H9 (cell line): ENCODE results near the gene SLC12A9. TPM values are rescaled to one million over a fixed set of nuclear protein-coding genes. Genes with fewer than 3 reads are reported as not detected.
A peak's percentile ranks its signal among the peaks of the same experiment; 100 is the strongest.

ENCODE experiments used
- DNase-seq: peaks from one replicate; pipeline ENCODE4 v3.0.0-alpha.2; 2017
- H2AFZ ChIP-seq: one replicate; pipeline ENCODE4 v1.6.1; 2013; ENCODE audit warnings: mild to moderate bottlenecking, low read length, control low read depth, moderate library complexity
- H2AK5ac ChIP-seq: 2 replicates; pipeline ENCODE4 v1.6.1; 2013; ENCODE audit warnings: low read length, control low read depth, mixed read lengths; ENCODE audit not compliant: insufficient read length
- H2BK120ac ChIP-seq: one replicate; pipeline ENCODE4 v1.6.1; 2013; ENCODE audit warnings: low read depth, mild to moderate bottlenecking, low read length, control low read depth, inconsistent platforms; ENCODE audit not compliant: poor library complexity, severe bottlenecking
- H2BK12ac ChIP-seq: 2 replicates; pipeline ENCODE4 v1.6.1; 2013; ENCODE audit warnings: low read length, control low read depth, mixed read lengths, low read depth; ENCODE audit not compliant: insufficient read length
- H2BK15ac ChIP-seq: 2 replicates; pipeline ENCODE4 v1.6.1; 2013; ENCODE audit warnings: low read depth, low read length, control low read depth
- H2BK20ac ChIP-seq: one replicate; pipeline ENCODE4 v1.6.1; 2013; ENCODE audit warnings: low read depth, mild to moderate bottlenecking, low read length, control low read depth, inconsistent platforms; ENCODE audit not compliant: poor library complexity, severe bottlenecking
- H2BK5ac ChIP-seq: 2 replicates; pipeline ENCODE4 v1.6.1; 2013; ENCODE audit warnings: low read length, control low read depth, mixed read lengths; ENCODE audit not compliant: insufficient read length
- H3K14ac ChIP-seq: 2 replicates; pipeline ENCODE4 v1.6.1; 2013; ENCODE audit warnings: low read length, control low read depth; ENCODE audit not compliant: insufficient read depth
- H3K18ac ChIP-seq: 2 replicates; pipeline ENCODE4 v1.6.1; 2013; ENCODE audit warnings: low read depth, mild to moderate bottlenecking, mixed read lengths, low read length, control low read depth; ENCODE audit not compliant: insufficient read length
- H3K23ac ChIP-seq: 2 replicates; pipeline ENCODE4 v1.6.1; 2013; ENCODE audit warnings: low read length, control low read depth, mixed read lengths, low read depth; ENCODE audit not compliant: insufficient read length
- H3K23me2 ChIP-seq: 2 replicates; pipeline ENCODE4 v1.6.1; 2013; ENCODE audit warnings: low read depth, mild to moderate bottlenecking, mixed read lengths, low read length, control low read depth; ENCODE audit not compliant: insufficient read length, poor library complexity, severe bottlenecking
- H3K27ac ChIP-seq: 2 replicates; pipeline ENCODE4 v1.5.1; 2013; ENCODE audit warnings: low read length, control low read depth, mixed read lengths, low read depth; ENCODE audit not compliant: insufficient read length
- H3K27me3 ChIP-seq: 2 replicates; pipeline ENCODE4 v1.6.1; 2013; ENCODE audit warnings: low read length, control low read depth, inconsistent platforms; ENCODE audit not compliant: insufficient read depth
- H3K4ac ChIP-seq: 2 replicates; pipeline ENCODE4 v1.6.1; 2013; ENCODE audit warnings: low read depth, mild to moderate bottlenecking, control low read depth, inconsistent platforms, low read length, moderate library complexity
- H3K4me1 ChIP-seq: 2 replicates; pipeline ENCODE4 v1.6.1; 2013; ENCODE audit warnings: low read length, control low read depth, inconsistent platforms; ENCODE audit not compliant: insufficient read depth
- H3K4me2 ChIP-seq: 2 replicates; pipeline ENCODE4 v1.6.1; 2013; ENCODE audit warnings: low read length, control low read depth, mixed read lengths; ENCODE audit not compliant: insufficient read length, insufficient read depth
- H3K56ac ChIP-seq: 2 replicates; pipeline ENCODE4 v1.6.1; 2013; ENCODE audit warnings: low read depth, mild to moderate bottlenecking, mixed read lengths, low read length, control low read depth; ENCODE audit not compliant: insufficient read length
- H3K79me1 ChIP-seq: 2 replicates; pipeline ENCODE4 v1.6.1; 2013; ENCODE audit warnings: low read depth, mild to moderate bottlenecking, moderate library complexity, low read length, control low read depth, inconsistent platforms; ENCODE audit not compliant: insufficient read depth, poor library complexity, severe bottlenecking
- H3K79me2 ChIP-seq: 2 replicates; pipeline ENCODE4 v1.6.1; 2013; ENCODE audit warnings: low read length, control low read depth, inconsistent platforms; ENCODE audit not compliant: insufficient read depth
- H3K9ac ChIP-seq: 2 replicates; pipeline ENCODE4 v1.6.1; 2013; ENCODE audit warnings: low read length, control low read depth, mixed read lengths; ENCODE audit not compliant: insufficient read length; ENCODE audit errors: extremely low read depth
- H3K9me3 ChIP-seq: one replicate; pipeline ENCODE4 v1.6.1; 2013; ENCODE audit warnings: low read depth, low read length, inconsistent platforms; ENCODE audit not compliant: control insufficient read depth
- H3T11ph ChIP-seq: one replicate; pipeline ENCODE4 v1.6.1; 2013; ENCODE audit warnings: mild to moderate bottlenecking, low read length, control low read depth, inconsistent platforms
- H4K20me1 ChIP-seq: one replicate; pipeline ENCODE4 v1.6.1; 2013; ENCODE audit not compliant: control insufficient read depth, insufficient read length, insufficient read depth
- H4K5ac ChIP-seq: 2 replicates; pipeline ENCODE4 v1.6.1; 2013; ENCODE audit warnings: low read depth, mild to moderate bottlenecking, mixed read lengths, low read length, control low read depth; ENCODE audit not compliant: insufficient read length
- H4K8ac ChIP-seq: replicated peaks from 2 replicates; pipeline ENCODE4 v1.6.1; 2013; ENCODE audit warnings: low read length, control low read depth, mixed read lengths, low read depth; ENCODE audit not compliant: insufficient read length
- H4K91ac ChIP-seq: 2 replicates; pipeline ENCODE4 v1.6.1; 2013; ENCODE audit warnings: low read depth, mild to moderate bottlenecking, moderate library complexity, mixed read lengths, low read length, control low read depth; ENCODE audit not compliant: insufficient read length
- H3K27ac Mint-ChIP-seq, 3 experiments: 2 replicates in 2 of 3; 3 replicates in 1 of 3; pipeline ENCODE4 v1.8.0; 2020 to 2021; ENCODE audit warnings: mixed read lengths in 3 of 3, mild to moderate bottlenecking in 1 of 3, moderate library complexity in 1 of 3
- H3K27me3 Mint-ChIP-seq: 2 replicates; pipeline ENCODE4 v1.8.0; 2021; ENCODE audit warnings: low read depth, mild to moderate bottlenecking, moderate library complexity, mixed read lengths
- H3K36me3 Mint-ChIP-seq, 3 experiments: 2 replicates in 2 of 3; 3 replicates in 1 of 3; pipeline ENCODE4 v1.8.0; 2020 to 2021; ENCODE audit warnings: low read depth in 3 of 3, mixed read lengths in 3 of 3; ENCODE audit not compliant: insufficient read depth in 1 of 3
- H3K4me1 Mint-ChIP-seq, 2 experiments: 2 replicates each; pipeline ENCODE4 v1.8.0; 2020; ENCODE audit warnings: mixed read lengths in 2 of 2
- H3K4me3 Mint-ChIP-seq, 2 experiments: 2 replicates in 1 of 2; 3 replicates in 1 of 2; pipeline ENCODE4 v1.8.0; 2020 to 2021; ENCODE audit warnings: mild to moderate bottlenecking in 2 of 2, mixed read lengths in 2 of 2, moderate library complexity in 1 of 2
- H3K9me3 Mint-ChIP-seq, 2 experiments: 2 replicates in 1 of 2; 3 replicates in 1 of 2; pipeline ENCODE4 v1.8.0; 2020; ENCODE audit warnings: mild to moderate bottlenecking in 2 of 2, mixed read lengths in 2 of 2, moderate library complexity in 1 of 2
- CTCF ChIP-seq: fragments of 200-600 bp; sonication (generic); conservative IDR thresholded peaks from 3 replicates; pipeline ENCODE4 v1.8.0; 2021; ENCODE audit warnings: antibody characterized with exemption, mild to moderate bottlenecking
- WGBS: extraction: QIAGEN DNeasy Blood & Tissue Kit; methylation state at CpG from one replicate; pipeline ENCODE4 v1.1.7; 2013; ENCODE audit warnings: missing lambda C conversion rate, low lambda C conversion rate, mixed read lengths; ENCODE audit not compliant: insufficient read length; ENCODE audit errors: extremely low coverage; 5-methylcytosine and 5-hydroxymethylcytosine counted together
- total RNA-seq: library from RNA; stranded (reverse); gene quantifications from 2 replicates; pipeline ENCODE4 v1.2.1, GENCODE V29; 2021

The SLC12A9 gene
- total RNA-seq, 1 experiment from 2014 or later: 43.0 TPM

- H3K79me1 ChIP-seq: no peaks in the 10 kb centered on the region
- no peaks in the 10 kb centered on the region for H4K20me1 ChIP-seq
- WGBS: no CpG with 5 or more reads among the region's 18 CpGs
- H3K23me2 ChIP-seq: no peaks in the 10 kb centered on the region
- no peaks in the 10 kb centered on the region for H3K27me3 ChIP-seq
- TF ChIP-seq CTCF: no peak
- H4K8ac ChIP-seq: no peak overlapping the region
- Mint-ChIP-seq H3K4me3 (peak overlapping the region in 1 of 2 experiments; percentile 32; a peak in 1 of 5 replicates), H3K9me3 (no peaks in the 10 kb centered on the region; a peak in 1 of 5 replicates), H3K27me3 (no peaks in the 10 kb centered on the region), H3K27ac (no peak overlapping the region), H3K4me1 (peaks cover 0 to 5% of the 10 kb centered on the region in 2 experiments; a peak in 1 of 4 replicates), H3K36me3 (peaks cover 23 to 51% (median 41%) of the 10 kb centered on the region in 3 experiments; a peak in 6 of 7 replicates)
- no peak overlapping the region for H2BK12ac ChIP-seq
- no peak for DNase-seq
- H4K5ac ChIP-seq: no peak overlapping the region
- H3K27ac ChIP-seq: no peak overlapping the region
- no peaks in the 10 kb centered on the region for H3K79me2 ChIP-seq
- H3K56ac ChIP-seq: no peak overlapping the region
- H2AK5ac ChIP-seq: no peak overlapping the region
- no peak overlapping the region for H2BK5ac ChIP-seq
- H3K14ac ChIP-seq: no peak overlapping the region
- H2BK120ac ChIP-seq: no peak overlapping the region
- no peaks in the 10 kb centered on the region for H3K9me3 ChIP-seq
- H3K4ac ChIP-seq: no peak overlapping the region
- H2BK15ac ChIP-seq: no peak overlapping the region
- H3K4me1 ChIP-seq: no peaks in the 10 kb centered on the region
- H3K4me2 ChIP-seq: no peak overlapping the region
- H4K91ac ChIP-seq: no peak overlapping the region
- no peak overlapping the region for H3K23ac ChIP-seq
- H3K9ac ChIP-seq: no peak overlapping the region
- no peak overlapping the region for H2BK20ac ChIP-seq
- no peak overlapping the region for H2AFZ ChIP-seq
- no peak overlapping the region for H3K18ac ChIP-seq
- no peak overlapping the region for H3T11ph ChIP-seq
Observed at GRCh38 chr7:100860702-100861615, 8.4 kb downstream of the SLC12A9 start.
